Measurements from ENCODE around the gene MEST. TPM values are rescaled to one million over a fixed set of nuclear protein-coding genes. Genes with fewer than 3 reads are reported as not detected.

Gene MEST
- total RNA-seq (2022; extraction: Qiagen RNA extraction; ENCODE audit: low read depth), result 35.0 to 43.1 TPM (median 40.3 TPM) in 5 replicates

GRCh38 chr7:130491841-130492522, at the start of gene MEST:
TSS of gene MEST (plus strand) at chr7:130492085. CDS start at chr7:130492314, 229 bp downstream.

Other genes with a start within 250 kb of the MEST start
- 0.11 to 0.44 TPM in 2 of 5 replicates, not detected in the others for gene CPA2, start 225.2 kb upstream of the MEST start, total RNA-seq (2022; extraction: Qiagen RNA extraction; ENCODE audit: low read depth)
- gene CPA4, start 198.9 kb upstream of the MEST start, total RNA-seq (2022; extraction: Qiagen RNA extraction; ENCODE audit: low read depth), result 6.1 to 12.3 TPM (median 8.3 TPM) in 5 replicates
- gene CPA5, start 147.3 kb upstream of the MEST start, total RNA-seq (2022; extraction: Qiagen RNA extraction; ENCODE audit: low read depth), result not detected in 5 replicates
- gene CPA1, start 111.6 kb upstream of the MEST start, total RNA-seq (2022; extraction: Qiagen RNA extraction; ENCODE audit: low read depth), result not detected in 5 replicates
- 11.3 to 17.3 TPM (median 15.5 TPM) in 5 replicates for gene CEP41, start 51.1 kb upstream of the MEST start, total RNA-seq (2022; extraction: Qiagen RNA extraction; ENCODE audit: low read depth)
- gene COPG2, start 176.7 kb downstream of the MEST start, total RNA-seq (2022; extraction: Qiagen RNA extraction; ENCODE audit: low read depth), result 13.2 to 15.5 TPM (median 14.4 TPM) in 5 replicates
- gene TSGA13, start 194.5 kb downstream of the MEST start, total RNA-seq (2022; extraction: Qiagen RNA extraction; ENCODE audit: low read depth), result not detected in 5 replicates
- gene KLF14, start 242.1 kb downstream of the MEST start, total RNA-seq (2022; extraction: Qiagen RNA extraction; ENCODE audit: low read depth), result 0.05 TPM in 2 of 5 replicates, not detected in the others